Left lung (tissue), 10 donors: ENCODE data around the gene TGFB2. TPM values are rescaled to one million over a fixed set of nuclear protein-coding genes. Genes with fewer than 3 reads are reported as not detected.
A peak's percentile ranks its signal among the peaks of the same experiment; 100 is the strongest.

Experiments used
- ATAC-seq: fragments of 200-7000 bp; cut with Tn5 transposase; one replicate; pipeline ENCODE4 v1.9.1; 2020; ENCODE audit warnings: moderate library complexity
- DNase-seq, 4 donors: peaks; one replicate each; pipeline ENCODE4 v3.0.0-alpha.2; 2013 to 2020
- H3K27ac ChIP-seq, 2 donors: fragments of 200-600 bp; sonication (generic) in 1 of 2; one replicate each; pipeline versions ENCODE4 v1.5.0 to v1.8.0; 2020 to 2021
- H3K27me3 ChIP-seq, 2 donors: fragments of 200-600 bp; sonication (generic) in 1 of 2; one replicate each; pipeline versions ENCODE4 v1.5.0 to v1.8.0; 2020 to 2021
- H3K36me3 ChIP-seq, 2 donors: fragments of 200-600 bp; sonication (generic) in 1 of 2; one replicate each; pipeline versions ENCODE4 v1.5.0 to v1.8.0; 2020 to 2021
- H3K4me1 ChIP-seq, 2 donors: fragments of 200-600 bp; one replicate each; pipeline ENCODE4 v1.8.0; 2021
- H3K4me3 ChIP-seq, 2 donors: fragments of 200-600 bp; sonication (generic) in 1 of 2; one replicate each; pipeline versions ENCODE4 v1.5.0 to v1.8.0; 2020 to 2021; ENCODE audit warnings: mild to moderate bottlenecking in 1 of 2
- H3K9me3 ChIP-seq, 2 donors: fragments of 200-600 bp; sonication (generic) in 1 of 2; one replicate each; pipeline versions ENCODE4 v1.5.0 to v1.8.0; 2020 to 2021
- intact Hi-C, 2 donors: fragments of 100-400 bp; cut with DNase I; formaldehyde crosslinking; loops; one replicate each; pipeline versions ENCODE4 v1.11.2 to v1.14.2; 2022
- polyA plus RNA-seq, 6 donors: library from polyadenylated mRNA; unstranded; fragments of 120-200 nt; gene quantifications; one replicate each; pipeline ENCODE4 v1.2.1, GENCODE V29; 2013; ENCODE audit not compliant: insufficient read length in 6 of 6
- total RNA-seq, 2 donors: library from RNA; stranded (reverse); fragmentation: NEBNext Ultra II Directional; extraction: Animal tissue kit (Norgen Biotek cat#: 25700); gene quantifications; one replicate each; pipeline ENCODE4 v1.2.1, GENCODE V29; 2021
- TF ChIP-seq, protein P1 (sequence below), 2 donors: fragments of 200-600 bp; sonication (generic) in 1 of 2; IDR thresholded peaks; one replicate each; pipeline versions ENCODE4 v1.5.0 to v1.8.0; 2021; ENCODE audit warnings: antibody characterized with exemption in 2 of 2
- donor health status: DM: no; HTN: yes; CAD: no.
- donor health status: DM: no; HTN: no; CAD: no.

Gene TGFB2
- total and polyA plus RNA-seq, 8 donors: 9.8 to 177 (median 136) TPM

DNA sequence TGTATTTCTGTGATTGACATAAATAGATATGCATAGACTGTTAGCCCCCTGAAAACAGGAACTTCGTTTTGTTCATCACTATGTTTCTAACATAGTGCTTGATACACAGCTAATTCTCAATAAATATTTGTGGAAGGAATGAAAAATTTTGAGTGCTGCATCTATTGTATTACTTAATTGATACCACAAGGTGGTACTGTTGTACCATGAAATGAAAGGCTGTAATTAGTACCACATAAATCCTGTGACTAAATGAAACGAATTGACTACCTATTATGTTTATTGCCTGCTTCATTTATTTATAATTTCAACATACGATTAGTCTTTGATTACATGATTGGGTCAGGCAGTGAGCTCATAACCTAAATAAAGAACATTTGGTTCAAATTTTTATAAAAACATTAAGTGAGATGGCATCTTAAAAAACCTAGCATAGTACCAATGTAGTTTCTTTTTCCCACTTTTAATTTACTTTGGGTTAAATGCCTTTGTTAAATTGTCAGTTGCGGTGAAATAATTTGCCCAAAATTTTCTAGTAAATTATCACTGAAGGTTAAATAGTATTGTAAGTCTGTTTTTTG is 15.0 kb upstream of the TGFB2 start:
- ATAC-seq: peak; percentile 82
- Histone ChIP-seq H3K4me1 (no peaks in the 10 kb centered on the region), H3K36me3 (no peaks in the 10 kb centered on the region), H3K27ac (no peak overlapping the region), H3K4me3 (no peak overlapping the region), H3K27me3 (no peaks in the 10 kb centered on the region), H3K9me3 (no peaks in the 10 kb centered on the region)
- TF ChIP-seq, protein P1, sequence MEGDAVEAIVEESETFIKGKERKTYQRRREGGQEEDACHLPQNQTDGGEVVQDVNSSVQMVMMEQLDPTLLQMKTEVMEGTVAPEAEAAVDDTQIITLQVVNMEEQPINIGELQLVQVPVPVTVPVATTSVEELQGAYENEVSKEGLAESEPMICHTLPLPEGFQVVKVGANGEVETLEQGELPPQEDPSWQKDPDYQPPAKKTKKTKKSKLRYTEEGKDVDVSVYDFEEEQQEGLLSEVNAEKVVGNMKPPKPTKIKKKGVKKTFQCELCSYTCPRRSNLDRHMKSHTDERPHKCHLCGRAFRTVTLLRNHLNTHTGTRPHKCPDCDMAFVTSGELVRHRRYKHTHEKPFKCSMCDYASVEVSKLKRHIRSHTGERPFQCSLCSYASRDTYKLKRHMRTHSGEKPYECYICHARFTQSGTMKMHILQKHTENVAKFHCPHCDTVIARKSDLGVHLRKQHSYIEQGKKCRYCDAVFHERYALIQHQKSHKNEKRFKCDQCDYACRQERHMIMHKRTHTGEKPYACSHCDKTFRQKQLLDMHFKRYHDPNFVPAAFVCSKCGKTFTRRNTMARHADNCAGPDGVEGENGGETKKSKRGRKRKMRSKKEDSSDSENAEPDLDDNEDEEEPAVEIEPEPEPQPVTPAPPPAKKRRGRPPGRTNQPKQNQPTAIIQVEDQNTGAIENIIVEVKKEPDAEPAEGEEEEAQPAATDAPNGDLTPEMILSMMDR (IDR thresholded peaks at IDR 0.05): peak; percentile 58 to 62
- DNase-seq: peak in 2 of 4 donors; percentile 42 to 61
- intact Hi-C loops: loop anchor here in 1 of 2 donors (10.0 kb wide), 1 partner anchor 1335 kb away; no protein-coding TSS in a partner anchor

DNA sequence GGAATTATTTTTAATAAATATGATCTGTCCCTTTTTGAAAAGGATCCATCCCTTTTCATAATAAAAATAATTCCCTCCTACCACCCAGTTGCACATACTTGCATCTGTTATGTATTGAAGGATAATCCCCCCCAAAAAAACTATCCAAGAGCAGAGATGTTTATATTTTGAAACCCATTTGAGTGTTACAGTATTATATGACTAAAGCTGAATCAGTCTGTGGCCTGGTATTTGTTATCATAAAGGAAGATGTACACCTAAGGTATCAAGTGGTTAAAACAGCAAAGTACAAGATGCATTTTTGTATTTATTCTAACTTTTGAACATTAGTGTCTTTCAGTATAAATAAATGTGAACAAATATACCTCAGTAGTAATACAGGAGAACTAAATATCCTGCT is 12.7 kb upstream of the TGFB2 start:
- no peaks in the 10 kb centered on the region for H3K27me3 ChIP-seq
- TF ChIP-seq, protein P1 (IDR thresholded peaks at IDR 0.05): no peak
- no peaks in the 10 kb centered on the region for H3K4me1 ChIP-seq
- intact Hi-C loops: loop anchor here in 1 of 2 donors (10.0 kb wide), 1 partner anchor 1332 kb away; no protein-coding TSS in a partner anchor
- H3K9me3 ChIP-seq: no peaks in the 10 kb centered on the region
- DNase-seq (no peak), ATAC-seq (no peak)
- no peak overlapping the region for H3K27ac ChIP-seq
- H3K36me3 ChIP-seq: no peaks in the 10 kb centered on the region
- no peak overlapping the region for H3K4me3 ChIP-seq

DNA sequence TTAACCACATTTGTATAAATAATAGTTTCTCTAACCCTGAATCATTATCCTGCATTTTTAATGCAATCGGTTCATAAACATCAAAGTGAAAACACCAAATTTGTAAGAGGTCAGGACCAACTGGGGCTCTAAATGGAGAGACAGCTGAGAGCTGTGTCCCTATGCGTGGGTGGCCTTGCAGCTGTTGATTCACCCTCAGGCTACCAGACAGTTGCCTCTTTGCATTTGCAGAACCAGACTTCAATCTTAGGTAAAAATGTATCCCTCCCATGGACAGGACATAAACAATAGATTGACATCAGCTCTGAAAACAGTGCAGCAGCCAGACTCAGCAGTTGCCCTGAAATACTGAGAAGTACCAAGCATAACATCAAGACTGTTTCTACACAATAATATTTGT is 8.8 kb upstream of the TGFB2 start:
- TF ChIP-seq, protein P1 (IDR thresholded peaks at IDR 0.05): no peak
- no peak overlapping the region for H3K4me3 ChIP-seq
- H3K27ac ChIP-seq: no peak overlapping the region
- ATAC-seq (no peak), DNase-seq (peak in 2 of 4 donors; percentile 48)
- no peaks in the 10 kb centered on the region for H3K4me1 ChIP-seq
- no peaks in the 10 kb centered on the region for H3K36me3 ChIP-seq
- H3K27me3 ChIP-seq: no peaks in the 10 kb centered on the region
- H3K9me3 ChIP-seq: no peaks in the 10 kb centered on the region
- intact Hi-C loops: loop anchor here in 1 of 2 donors (10.0 kb wide), 1 partner anchor 1328 kb away; no protein-coding TSS in a partner anchor

GRCh38 chr1:218339267-218339831 is 5.8 kb upstream of the TGFB2 start:
- Histone ChIP-seq H3K27me3 (peaks cover 0 to 1% of the 10 kb centered on the region in 2 donors), H3K4me1 (no peaks in the 10 kb centered on the region), H3K4me3 (no peak overlapping the region), H3K27ac (no peak overlapping the region), H3K9me3 (no peaks in the 10 kb centered on the region), H3K36me3 (no peaks in the 10 kb centered on the region)
- DNase-seq (no peak), ATAC-seq (peak; percentile 72)
- TF ChIP-seq, protein P1 (IDR thresholded peaks at IDR 0.05): peak; percentile 49 to 56
- intact Hi-C loops: loop anchor here in 1 of 2 donors (10.0 kb wide), 1 partner anchor 1325 kb away; no protein-coding TSS in a partner anchor

DNA sequence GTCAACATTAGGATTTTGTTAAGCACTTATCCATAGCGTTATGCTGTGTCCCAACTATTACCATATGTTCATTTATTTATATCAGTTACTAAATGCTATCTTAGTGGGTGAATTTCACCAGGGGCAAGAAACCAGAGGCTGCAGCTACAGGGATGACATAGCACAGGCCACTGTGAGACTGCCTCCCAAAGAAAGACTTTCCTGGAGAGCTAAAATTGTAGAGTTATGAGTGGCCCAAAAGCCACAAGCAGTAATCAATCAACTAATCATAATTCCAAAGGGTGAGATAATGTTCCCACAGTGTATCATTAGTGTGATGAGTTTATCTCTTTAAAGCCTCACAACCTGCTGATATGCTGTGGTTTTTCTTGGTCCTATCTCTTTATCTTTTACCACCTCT is 3.8 kb upstream of the TGFB2 start:
- no peak overlapping the region for H3K27ac ChIP-seq
- DNase-seq (no peak), ATAC-seq (no peak)
- no peak overlapping the region for H3K4me3 ChIP-seq
- intact Hi-C loops: loop anchor here in 1 of 2 donors (10.0 kb wide), 1 partner anchor 723 kb away; no protein-coding TSS in a partner anchor
- TF ChIP-seq, protein P1 (IDR thresholded peaks at IDR 0.05): no peak
- H3K36me3 ChIP-seq: no peaks in the 10 kb centered on the region
- peaks cover 0 to 15% of the 10 kb centered on the region in 2 donors for H3K4me1 ChIP-seq
- H3K27me3 ChIP-seq: peaks cover 0 to 20% of the 10 kb centered on the region in 2 donors
- H3K9me3 ChIP-seq: no peaks in the 10 kb centered on the region
